Ascending aorta (tissue), 2 donors: Measurements from ENCODE around the gene RNASE8. TPM values are rescaled to one million over a fixed set of nuclear protein-coding genes. Genes with fewer than 3 reads are reported as not detected.

Source experiments
- DNase-seq, 2 donors: peaks; one replicate each; pipeline ENCODE4 v3.0.0-alpha.2; 2019; ENCODE audit warnings: low spot score in 2 of 2
- H3K27ac ChIP-seq, 2 donors: fragments of 200-600 bp; sonication (generic); one replicate each; pipeline ENCODE4 v1.5.1; 2016 to 2017; ENCODE audit warnings: mild to moderate bottlenecking in 1 of 2
- H3K27me3 ChIP-seq: fragments of 200-600 bp; sonication (generic); one replicate; pipeline ENCODE4 v1.5.1; 2017
- H3K36me3 ChIP-seq, 2 donors: fragments of 200-600 bp; sonication (generic); one replicate each; pipeline ENCODE4 v1.5.1; 2016
- H3K4me1 ChIP-seq, 2 donors: fragments of 200-600 bp; sonication (generic); one replicate each; pipeline ENCODE4 v1.5.1; 2016 to 2017; ENCODE audit warnings: mild to moderate bottlenecking in 1 of 2
- H3K4me3 ChIP-seq, 2 donors: fragments of 200-600 bp; sonication (generic); one replicate each; pipeline ENCODE4 v1.5.1; 2016 to 2017; ENCODE audit warnings: mild to moderate bottlenecking in 1 of 2
- H3K9me3 ChIP-seq, 2 donors: fragments of 200-600 bp; sonication (generic); one replicate each; pipeline ENCODE4 v1.5.1; 2016
- CTCF ChIP-seq, 3 experiments: fragments of 200-600 bp in 2 of 3; fragments of 450-650 bp in 1 of 3; sonication (generic) in 2 of 3; IDR thresholded peaks; one replicate each; pipeline ENCODE4 v1.5.1; 2016 to 2019; ENCODE audit warnings: antibody characterized with exemption in 3 of 3, mild to moderate bottlenecking in 1 of 3, moderate library complexity in 1 of 3
- intact Hi-C: fragments of 100-400 bp; cut with DNase I; formaldehyde crosslinking; loops from one replicate; pipeline ENCODE4 v1.15.1; 2023
- total RNA-seq: library from RNA; depleted of rRNA; stranded (reverse); fragments of >200 nt; gene quantifications from one replicate; pipeline ENCODE4 v1.1.0, GENCODE V29; 2016

Gene RNASE8
- total RNA-seq, 1 donor from 2014 or later: not detected

- DNase-seq: no peak
- intact Hi-C loops: no loop called here
- no peaks in the 10 kb centered on the region for H3K9me3 ChIP-seq
Observed at GRCh38 chr14:21073921-21074320, 16.3 kb downstream of the RNASE8 start.

GRCh38 chr14:21074398-21075272, 17.0 kb downstream of the RNASE8 start:
- Histone ChIP-seq H3K9me3 (no peaks in the 10 kb centered on the region), H3K27ac (peak overlapping the region in 1 of 2 donors; percentile 5), H3K27me3 (no peaks in the 10 kb centered on the region), H3K4me1 (peaks cover 8 to 15% of the 10 kb centered on the region in 2 donors), H3K4me3 (no peak overlapping the region), H3K36me3 (peaks cover 60 to 62% of the 10 kb centered on the region in 2 donors)
- DNase-seq: no peak
- intact Hi-C loops: no loop called here
- TF ChIP-seq CTCF (IDR thresholded peaks at IDR 0.05): no peak

More at GRCh38 chr14:21073921-21074320, 16.3 kb downstream of the RNASE8 start:
- Histone ChIP-seq H3K4me3 (no peak overlapping the region), H3K27me3 (no peaks in the 10 kb centered on the region), H3K4me1 (peaks cover 11 to 21% of the 10 kb centered on the region in 2 donors), H3K27ac (peak overlapping the region in 1 of 2 donors; percentile 96), H3K36me3 (peaks cover 53 to 55% of the 10 kb centered on the region in 2 donors)
- TF ChIP-seq CTCF (IDR thresholded peaks at IDR 0.05): no peak

- no peak for DNase-seq
- no peak overlapping the region for H3K27ac ChIP-seq
- H3K27me3 ChIP-seq: no peaks in the 10 kb centered on the region
- intact Hi-C loops: no loop called here
- peaks cover 8 to 12% of the 10 kb centered on the region in 2 donors for H3K4me1 ChIP-seq
- TF ChIP-seq CTCF (IDR thresholded peaks at IDR 0.05): no peak
- no peak overlapping the region for H3K4me3 ChIP-seq
- no peaks in the 10 kb centered on the region for H3K9me3 ChIP-seq
- peaks cover 67 to 75% of the 10 kb centered on the region in 2 donors for H3K36me3 ChIP-seq
Observed at GRCh38 chr14:21075719-21076437, 18.3 kb downstream of the RNASE8 start.

GRCh38 chr14:21077672-21078071, 20.1 kb downstream of the RNASE8 start:
- Histone ChIP-seq H3K4me3 (no peak overlapping the region), H3K9me3 (no peaks in the 10 kb centered on the region), H3K27ac (no peak overlapping the region), H3K36me3 (peaks cover 84 to 93% of the 10 kb centered on the region in 2 donors), H3K4me1 (peaks cover under 1 to 4% of the 10 kb centered on the region in 2 donors), H3K27me3 (no peaks in the 10 kb centered on the region)
- DNase-seq: no peak
- no peak for TF ChIP-seq CTCF (IDR thresholded peaks at IDR 0.05)
- intact Hi-C loops: no loop called here

- Histone ChIP-seq H3K27ac (no peak overlapping the region), H3K4me3 (no peak overlapping the region), H3K27me3 (no peaks in the 10 kb centered on the region), H3K4me1 (no peaks in the 10 kb centered on the region), H3K9me3 (no peaks in the 10 kb centered on the region), H3K36me3 (peaks cover 84 to 95% of the 10 kb centered on the region in 2 donors)
- intact Hi-C loops: no loop called here
- no peak for DNase-seq
- TF ChIP-seq CTCF (IDR thresholded peaks at IDR 0.05): no peak
Observed at GRCh38 chr14:21078287-21078686, 20.7 kb downstream of the RNASE8 start.
